WTC11 (cell line): Measurements from ENCODE around the gene LCN12.

ENCODE experiments used
- CTCF ChIP-seq: fragments of 200-600 bp; IDR thresholded peaks from 2 replicates; pipeline ENCODE4 v1.8.0; 2022; ENCODE audit warnings: antibody characterized with exemption
- FOXK1 ChIP-seq: sonication (generic); formaldehyde crosslinking; IDR thresholded peaks from 2 replicates; pipeline ENCODE4 v1.8.0; 2022; ENCODE audit warnings: mild to moderate bottlenecking, moderate library complexity, missing genetic modification reagents
- MAX ChIP-seq: sonication (generic); formaldehyde crosslinking; IDR thresholded peaks from 2 replicates; pipeline ENCODE4 v1.8.0; 2022; ENCODE audit warnings: mild to moderate bottlenecking, missing genetic modification reagents
- PRDM15 ChIP-seq: sonication (generic); formaldehyde crosslinking; IDR thresholded peaks from 2 replicates; pipeline ENCODE4 v1.8.0; 2022; ENCODE audit warnings: missing genetic modification reagents
- RELA ChIP-seq: sonication (generic); formaldehyde crosslinking; IDR thresholded peaks from 2 replicates; pipeline ENCODE4 v1.8.1; 2022; ENCODE audit warnings: missing genetic modification reagents, mild to moderate bottlenecking, borderline replicate concordance
- TCF7 ChIP-seq: sonication (generic); formaldehyde crosslinking; IDR thresholded peaks from 2 replicates; pipeline ENCODE4 v1.8.0; 2022; ENCODE audit warnings: mild to moderate bottlenecking, low read depth, missing genetic modification reagents, moderate library complexity
- ZBTB43 ChIP-seq: sonication (generic); formaldehyde crosslinking; IDR thresholded peaks from 2 replicates; pipeline ENCODE4 v1.8.1; 2023; ENCODE audit warnings: mild to moderate bottlenecking, missing genetic modification reagents

- TF ChIP-seq PRDM15 (CRISPR knock-in tag) (no peak), CTCF (no peak), FOXK1 (CRISPR knock-in tag) (no peak), RELA (CRISPR knock-in tag) (no peak), MAX (CRISPR knock-in tag) (no peak), TCF7 (CRISPR knock-in tag) (no peak), ZBTB43 (CRISPR knock-in tag) (no peak)
Measured at GRCh38 chr9:136971746-136972145, 19.7 kb downstream of the LCN12 start.
